HTERT RPE-1 (cell line): ENCODE results near the gene NOX1.

Experiments used
- in situ Hi-C: fragments of 300-500 bp; cut with MboI; formaldehyde crosslinking; loops from 4 replicates; pipeline ENCODE4 v1.14.3; 2020; ENCODE audit warnings: low sequenced_read_pairs

NOX1 gene

GRCh38 chrX:100874325-100874724 lies at the start of gene NOX1:
TSS of gene NOX1 (minus strand) at chrX:100874359. CDS start at chrX:100874139, 220 bp downstream.
- in situ Hi-C loops: no loop called here

DNA sequence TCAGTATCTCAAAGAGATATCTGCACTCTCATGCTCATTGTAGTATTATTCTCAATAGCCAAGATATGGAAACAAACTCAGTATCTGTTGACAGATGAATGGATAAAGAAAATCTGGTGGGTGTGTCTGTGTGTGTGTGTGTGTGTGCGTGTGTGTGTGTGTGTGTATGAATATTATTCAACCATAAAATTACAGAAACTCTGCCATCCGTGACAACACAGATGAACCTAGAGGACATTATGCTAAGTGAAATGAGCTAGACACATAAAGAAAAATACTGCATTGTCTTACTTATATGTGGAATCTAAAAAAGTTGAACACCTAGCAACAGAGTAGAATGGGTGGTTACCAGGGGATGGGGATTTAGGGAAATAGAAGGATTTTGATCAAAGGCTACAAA lies 41.4 kb upstream of the NOX1 start:
- in situ Hi-C loops: no loop called here

DNA sequence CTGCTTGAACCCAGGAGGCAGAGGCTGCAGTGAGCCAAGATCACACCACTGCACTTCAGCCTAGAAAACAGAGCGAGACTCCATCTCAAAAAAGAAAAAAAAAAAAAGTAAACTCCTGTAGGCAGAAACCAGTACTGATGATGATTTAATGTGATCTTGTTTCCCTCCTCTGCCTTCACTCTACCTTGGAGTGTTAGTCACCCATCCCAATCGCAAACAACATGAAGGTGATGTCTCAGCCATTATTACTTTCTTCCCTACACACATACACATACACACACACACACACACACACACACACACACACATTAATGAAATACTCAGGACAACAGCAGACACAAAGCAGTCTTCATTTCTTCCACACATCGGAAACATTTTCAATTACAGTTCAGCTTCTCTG lies 39.0 kb upstream of the NOX1 start:
- in situ Hi-C loops: no loop called here

- in situ Hi-C loops: no loop called here
Measured at GRCh38 chrX:100911731-100912130, 37.6 kb upstream of the NOX1 start.

DNA sequence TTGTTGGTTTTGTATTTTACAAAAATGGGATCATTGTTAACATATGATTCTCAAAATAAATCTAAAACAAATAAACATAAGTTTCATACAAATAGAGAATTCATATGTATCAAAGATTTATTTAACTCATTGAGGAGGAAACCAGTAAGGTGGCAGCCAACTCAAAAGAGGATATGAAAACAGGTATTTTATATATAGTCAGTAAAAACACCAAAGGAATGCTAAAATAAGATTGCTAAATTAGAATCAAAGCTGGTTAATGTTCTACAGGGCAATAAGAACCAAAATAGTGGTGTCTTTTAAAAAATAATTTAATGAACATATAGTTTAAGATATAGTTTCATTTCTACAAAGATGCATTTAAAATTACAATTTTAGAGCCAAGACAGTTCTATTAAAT lies 31.5 kb upstream of the NOX1 start:
- in situ Hi-C loops: no loop called here

- in situ Hi-C loops: no loop called here
Measured at GRCh38 chrX:100904433-100904832, 30.3 kb upstream of the NOX1 start.

GRCh38 chrX:100895365-100896075 lies 21.4 kb upstream of the NOX1 start:
- in situ Hi-C loops: no loop called here

DNA sequence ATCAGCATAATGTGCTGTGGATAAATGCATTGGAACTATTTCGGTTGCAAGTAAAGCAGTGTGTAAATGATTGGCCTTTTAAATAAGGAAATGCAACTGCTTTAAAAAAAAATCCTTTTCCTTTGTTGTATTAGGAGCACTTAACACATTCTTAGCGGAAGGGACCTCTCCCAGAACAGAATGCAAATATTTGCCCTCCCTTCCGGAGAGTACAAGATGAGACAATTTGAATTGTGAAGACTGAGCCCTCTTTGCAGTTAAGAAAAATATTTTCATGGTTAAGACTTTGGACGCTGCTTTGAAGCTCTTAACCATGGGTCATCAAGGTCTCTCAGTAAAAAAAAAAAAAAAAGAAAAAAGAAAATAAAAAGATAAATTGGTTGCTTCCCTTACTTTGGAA lies 9.5 kb upstream of the NOX1 start:
- in situ Hi-C loops: no loop called here

- in situ Hi-C loops: no loop called here
Measured at GRCh38 chrX:100880368-100880767, 6.2 kb upstream of the NOX1 start.

GRCh38 chrX:100871594-100872560 lies 2.3 kb downstream of the NOX1 start:
- in situ Hi-C loops: no loop called here

DNA sequence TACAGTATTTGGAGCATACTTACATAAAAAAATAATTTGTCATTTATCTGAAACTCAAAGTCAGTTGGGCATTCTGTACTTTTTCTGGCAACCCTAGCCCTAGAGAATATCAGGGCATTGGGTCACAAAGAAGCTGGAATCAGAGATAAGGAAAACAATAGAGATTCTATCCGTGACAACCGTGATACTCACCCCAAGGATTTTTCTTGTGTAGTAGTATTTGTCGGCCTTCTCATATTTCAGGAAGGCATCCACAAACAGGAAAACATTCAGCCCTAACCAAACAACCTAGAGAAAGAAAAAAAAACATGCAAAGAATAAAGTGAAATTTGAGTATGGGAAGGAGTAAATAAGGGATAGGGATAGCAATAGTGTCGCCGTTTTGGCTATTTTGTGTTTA lies 3.6 kb downstream of the NOX1 start:
- in situ Hi-C loops: no loop called here

GRCh38 chrX:100868273-100868672 lies 5.9 kb downstream of the NOX1 start:
- in situ Hi-C loops: no loop called here

GRCh38 chrX:100864657-100865391 lies 9.3 kb downstream of the NOX1 start:
- in situ Hi-C loops: no loop called here

DNA sequence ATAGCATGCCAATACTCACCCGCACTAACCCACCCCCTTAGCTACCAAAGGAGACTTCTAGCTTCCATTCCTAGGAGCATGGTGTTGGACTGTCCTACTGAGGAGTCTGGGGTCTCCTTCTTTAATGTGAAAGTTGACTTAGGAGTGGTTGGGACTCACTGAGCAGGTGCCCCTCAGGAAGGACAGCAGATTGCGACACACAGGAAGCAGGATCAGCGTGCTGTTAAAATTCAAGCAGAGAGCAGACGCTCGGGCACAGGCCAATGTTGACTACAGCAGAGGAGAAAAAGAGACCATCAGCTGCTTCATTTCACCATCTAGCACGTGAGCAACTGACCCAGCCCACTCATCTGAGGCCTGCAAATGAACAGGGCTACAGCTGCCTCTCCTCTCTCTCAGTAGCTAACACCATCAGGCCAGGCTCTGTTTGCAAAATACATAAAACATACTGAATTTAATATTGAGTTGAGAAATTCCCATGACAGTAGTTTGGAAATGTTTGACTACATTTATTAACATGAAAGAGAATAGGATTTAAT lies 10.8 kb downstream of the NOX1 start:
- in situ Hi-C loops: no loop called here

DNA sequence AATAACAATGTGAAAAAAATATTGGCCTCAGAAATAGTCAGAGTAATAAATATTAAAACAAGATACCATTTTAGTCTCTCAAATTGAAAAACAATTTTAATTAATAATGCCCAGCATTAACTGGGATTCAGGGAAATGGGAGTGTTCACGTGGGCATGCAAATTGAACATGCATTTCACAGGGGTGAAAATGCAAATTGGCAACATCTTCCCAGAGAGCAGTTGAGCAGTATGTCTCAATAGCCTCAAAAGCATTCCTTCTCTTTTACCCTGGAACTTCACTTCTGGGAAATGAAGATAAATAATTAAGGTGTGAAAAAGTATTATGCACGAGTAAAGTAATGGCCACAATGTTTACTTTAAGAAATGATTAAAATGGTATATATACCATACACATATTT lies 21.3 kb downstream of the NOX1 start:
- in situ Hi-C loops: no loop called here

- in situ Hi-C loops: no loop called here
Measured at GRCh38 chrX:100850317-100850716, 23.8 kb downstream of the NOX1 start.

- in situ Hi-C loops: no loop called here
Measured at GRCh38 chrX:100831219-100831946, 42.8 kb downstream of the NOX1 start.

DNA sequence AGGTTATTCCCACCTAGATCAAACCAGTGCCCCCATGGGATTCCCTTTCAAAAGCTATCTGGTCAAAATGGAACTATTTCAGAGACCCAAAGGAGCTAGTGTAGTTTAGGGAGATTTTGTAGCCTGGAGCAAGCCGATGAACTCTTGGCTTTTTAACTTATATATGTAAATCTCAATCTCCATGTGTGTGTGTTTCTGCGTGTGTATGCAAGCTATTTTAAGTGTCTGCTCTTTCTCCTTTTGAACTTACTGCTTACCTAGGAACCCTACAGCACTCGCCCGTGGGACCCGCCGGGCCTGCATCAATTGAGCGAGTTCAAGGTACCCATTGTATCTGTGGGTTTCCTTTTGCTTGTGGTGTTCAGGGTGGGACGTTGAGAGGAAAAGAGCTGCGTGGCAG lies 43.6 kb downstream of the NOX1 start:
- in situ Hi-C loops: no loop called here

- in situ Hi-C loops: no loop called here
Measured at GRCh38 chrX:100830143-100830542, 44.0 kb downstream of the NOX1 start.

- in situ Hi-C loops: no loop called here
Measured at GRCh38 chrX:100829730-100830129, 44.4 kb downstream of the NOX1 start.
